Keratinocyte (primary cell): Measurements from ENCODE around the gene SERPINA10.

Source experiments
- CTCF ChIP-seq, 3 experiments: IDR thresholded peaks in 1 of 3; conservative IDR thresholded peaks in 1 of 3; optimal IDR thresholded peaks in 1 of 3; 2 replicates in 2 of 3; 3 replicates in 1 of 3; pipeline versions ENCODE3 to v1.5.1; 2011; ENCODE audit warnings: low read length in 3 of 3, mild to moderate bottlenecking in 3 of 3, moderate library complexity in 2 of 3, control low read depth in 1 of 3, inconsistent platforms in 1 of 3; ENCODE audit not compliant: insufficient read depth in 2 of 3; ENCODE audit errors: extremely low read depth in 1 of 3
- EZH2 ChIP-seq: IDR thresholded peaks from one replicate; pipeline ENCODE4 v1.6.1; 2012; ENCODE audit warnings: inconsistent platforms, mild to moderate bottlenecking, low read length, moderate library complexity

GRCh38 chr14:94284221-94284620 is 8.8 kb downstream of the SERPINA10 start:
- TF ChIP-seq EZH2 (no peak), CTCF (optimal IDR thresholded peaks at IDR 0.05 in 1 of 3, IDR thresholded peaks at IDR 0.05 in 1 of 3, conservative IDR thresholded peaks at IDR 0.05 in 1 of 3; ENCODE audit: extremely low read depth in 1 of 3, insufficient read depth in 2 of 3, low read length in 3 of 3) (no peak)
